ENCODE measurements around the gene SH3BP2. TPM values are rescaled to one million over a fixed set of nuclear protein-coding genes. Genes with fewer than 3 reads are reported as not detected.

Gene SH3BP2
- total RNA-seq = 83.9 and 88.5 TPM in 2 replicates

- Mint-ChIP-seq H3K4me3 (peak within 1 kb of the TSS; percentile 90), H3K4me1 (peaks cover 41% of the 10 kb centered on the region), H3K27me3 (no peaks in the 10 kb centered on the region), H3K36me3 (ENCODE audit: low read depth) (peaks cover 6% of the 10 kb centered on the region), H3K9me3 (no peaks in the 10 kb centered on the region), H3K27ac (peak within 1 kb of the TSS; percentile 77)
- intact Hi-C loops (cut with micrococcal nuclease) = no loop called here
- DNase-seq = peak; percentile 86
These were observed at the start of gene SH3BP2 for GRCh38 chr4:2792711-2793585. TSS of gene SH3BP2 (plus strand) at chr4:2793085. CDS start at chr4:2820618, 27,533 bp downstream.

GRCh38 chr4:2743518-2744445 is 49.1 kb upstream of the SH3BP2 start:
- Mint-ChIP-seq H3K9me3 (no peaks in the 10 kb centered on the region), H3K27ac (peak overlapping the region; percentile 53), H3K4me3 (peak overlapping the region; percentile 51), H3K4me1 (peaks cover 45% of the 10 kb centered on the region), H3K27me3 (no peaks in the 10 kb centered on the region), H3K36me3 (ENCODE audit: low read depth) (peaks cover 73% of the 10 kb centered on the region)
- DNase-seq = no peak
- intact Hi-C loops (cut with micrococcal nuclease) = loop anchor here (10.0 kb wide), 1 partner anchor 301 kb away; no protein-coding TSS in a partner anchor

GRCh38 chr4:2744576-2745270 is 48.2 kb upstream of the SH3BP2 start:
- Mint-ChIP-seq H3K36me3 (ENCODE audit: low read depth) (peaks cover 68% of the 10 kb centered on the region), H3K27ac (peak overlapping the region; percentile 94), H3K4me3 (peak overlapping the region; percentile 18), H3K4me1 (peaks cover 52% of the 10 kb centered on the region), H3K9me3 (no peaks in the 10 kb centered on the region), H3K27me3 (no peaks in the 10 kb centered on the region)
- intact Hi-C loops (cut with micrococcal nuclease) = loop anchor here (5.0 to 10.0 kb wide), 4 partner anchors 32 to 458 kb away; no protein-coding TSS in a partner anchor
- DNase-seq = no peak

GRCh38 chr4:2745516-2745915 is 47.4 kb upstream of the SH3BP2 start:
- Mint-ChIP-seq H3K27me3 (no peaks in the 10 kb centered on the region), H3K27ac (peak overlapping the region; percentile 94), H3K4me1 (peaks cover 57% of the 10 kb centered on the region), H3K4me3 (peak overlapping the region; percentile 81), H3K36me3 (ENCODE audit: low read depth) (peaks cover 66% of the 10 kb centered on the region), H3K9me3 (no peaks in the 10 kb centered on the region)
- DNase-seq = no peak
- intact Hi-C loops (cut with micrococcal nuclease) = loop anchor here (5.0 to 10.0 kb wide), 4 partner anchors 33 to 457 kb away; no protein-coding TSS in a partner anchor

GRCh38 chr4:2745981-2746806 is 46.7 kb upstream of the SH3BP2 start:
- intact Hi-C loops (cut with micrococcal nuclease) = loop anchor here (1.0 to 10.0 kb wide), 13 partner anchors 10 to 503 kb away; partner anchors contain the start of genes FAM193A, GRK4, HAUS3 and NOP14
- Mint-ChIP-seq H3K27me3 (no peaks in the 10 kb centered on the region), H3K4me1 (peaks cover 60% of the 10 kb centered on the region), H3K9me3 (no peaks in the 10 kb centered on the region), H3K4me3 (peak overlapping the region; percentile 81), H3K27ac (peak overlapping the region; percentile 94), H3K36me3 (ENCODE audit: low read depth) (peaks cover 64% of the 10 kb centered on the region)
- peak; percentile 97 for DNase-seq

- intact Hi-C loops (cut with micrococcal nuclease) = loop anchor here (1.0 to 10.0 kb wide), 13 partner anchors 9 to 504 kb away; partner anchors contain the start of genes FAM193A, GRK4, HAUS3 and NOP14
- Mint-ChIP-seq H3K9me3 (no peaks in the 10 kb centered on the region), H3K27me3 (no peaks in the 10 kb centered on the region), H3K4me3 (peak overlapping the region; percentile 81), H3K36me3 (ENCODE audit: low read depth) (peaks cover 63% of the 10 kb centered on the region), H3K4me1 (peaks cover 66% of the 10 kb centered on the region), H3K27ac (peak overlapping the region; percentile 94)
- DNase-seq = peak; percentile 75
These were observed 45.8 kb upstream of the SH3BP2 start for GRCh38 chr4:2746891-2747695.

- no peaks in the 10 kb centered on the region for H3K27me3 Mint-ChIP-seq
- peaks cover 60% of the 10 kb centered on the region for H3K4me1 Mint-ChIP-seq
- H3K27ac Mint-ChIP-seq = no peak overlapping the region
These were observed 41.9 kb upstream of the SH3BP2 start for GRCh38 chr4:2750719-2751605.

GRCh38 chr4:2753436-2753835 is 39.4 kb upstream of the SH3BP2 start:
- Mint-ChIP-seq H3K4me1 (peaks cover 43% of the 10 kb centered on the region), H3K27ac (no peak overlapping the region), H3K36me3 (ENCODE audit: low read depth) (peaks cover 30% of the 10 kb centered on the region), H3K9me3 (no peaks in the 10 kb centered on the region), H3K27me3 (no peaks in the 10 kb centered on the region), H3K4me3 (peak overlapping the region; percentile 41)
- no peak for DNase-seq
- intact Hi-C loops (cut with micrococcal nuclease) = no loop called here

More at GRCh38 chr4:2750719-2751605, 41.9 kb upstream of the SH3BP2 start:
- intact Hi-C loops (cut with micrococcal nuclease) = no loop called here
- peaks cover 50% of the 10 kb centered on the region for H3K36me3 Mint-ChIP-seq (ENCODE audit: low read depth)
- DNase-seq = no peak
- no peak overlapping the region for H3K4me3 Mint-ChIP-seq
- no peaks in the 10 kb centered on the region for H3K9me3 Mint-ChIP-seq

GRCh38 chr4:2754848-2755819 is 37.8 kb upstream of the SH3BP2 start:
- Mint-ChIP-seq H3K4me1 (peaks cover 33% of the 10 kb centered on the region), H3K9me3 (no peaks in the 10 kb centered on the region), H3K4me3 (peak overlapping the region; percentile 90), H3K27me3 (no peaks in the 10 kb centered on the region), H3K27ac (peak overlapping the region; percentile 81), H3K36me3 (ENCODE audit: low read depth) (peaks cover 30% of the 10 kb centered on the region)
- intact Hi-C loops (cut with micrococcal nuclease) = no loop called here
- peak; percentile 61 for DNase-seq

Measured in activated CD4-positive, alpha-beta T cell treated with anti-CD3 and anti-CD28 coated beads, Interleukin-2, amount 10 ng/mL, durations not matched to agents 24 days and 14 days (primary cell).